AG04450 (cell line): ENCODE measurements around the gene NAP1L4. TPM values are rescaled to one million over a fixed set of nuclear protein-coding genes. Genes with fewer than 3 reads are reported as not detected.

Source experiments
- CTCF ChIA-PET: fragments of 300-600, 350-600 bp; formaldehyde crosslinking; extraction: SDS; loops from one replicate; lab custom pipeline; 2022; ENCODE audit warnings: antibody characterized with exemption, inconsistent platforms; lab: Charles Lee
- POLR2A ChIA-PET: fragments of 350-600 bp; formaldehyde crosslinking; extraction: SDS; loops from one replicate; lab custom pipeline; 2021; ENCODE audit warnings: antibody characterized with exemption, inconsistent platforms; lab: Yijun Ruan, JAX
- DNase-seq: peaks from one replicate; pipeline ENCODE4 v3.0.0-alpha.2; 2011; ENCODE audit warnings: low read depth, low spot score
- H3K27ac ChIP-seq: one replicate; pipeline ENCODE4 v1.5.1; 2012; ENCODE audit warnings: low read depth, low read length, control low read depth
- H3K27me3 ChIP-seq: one replicate; pipeline ENCODE4 v1.6.0; 2012; ENCODE audit warnings: low read length; ENCODE audit not compliant: control insufficient read depth, insufficient read depth
- H3K4me3 ChIP-seq: 2 replicates; pipeline ENCODE4 v1.5.1; 2011; ENCODE audit warnings: mild to moderate bottlenecking, low read depth, low read length, control low read depth
- H3K9me3 ChIP-seq: 2 replicates; pipeline ENCODE4 v1.5.1; 2012; ENCODE audit warnings: low read length; ENCODE audit not compliant: control insufficient read depth, insufficient read depth
- CTCF ChIP-seq: IDR thresholded peaks from 2 replicates; pipeline ENCODE4 v1.5.1; 2011; ENCODE audit warnings: low read depth, low read length, control low read depth, inconsistent platforms
- polyA plus RNA-seq: library from polyadenylated mRNA; depleted of rRNA; stranded (reverse); fragments of >200 nt; gene quantifications from 2 replicates; pipeline ENCODE4 v1.2.3, GENCODE V29; 2011

NAP1L4 gene
- polyA plus RNA-seq, 1 experiment: 107 TPM

DNA sequence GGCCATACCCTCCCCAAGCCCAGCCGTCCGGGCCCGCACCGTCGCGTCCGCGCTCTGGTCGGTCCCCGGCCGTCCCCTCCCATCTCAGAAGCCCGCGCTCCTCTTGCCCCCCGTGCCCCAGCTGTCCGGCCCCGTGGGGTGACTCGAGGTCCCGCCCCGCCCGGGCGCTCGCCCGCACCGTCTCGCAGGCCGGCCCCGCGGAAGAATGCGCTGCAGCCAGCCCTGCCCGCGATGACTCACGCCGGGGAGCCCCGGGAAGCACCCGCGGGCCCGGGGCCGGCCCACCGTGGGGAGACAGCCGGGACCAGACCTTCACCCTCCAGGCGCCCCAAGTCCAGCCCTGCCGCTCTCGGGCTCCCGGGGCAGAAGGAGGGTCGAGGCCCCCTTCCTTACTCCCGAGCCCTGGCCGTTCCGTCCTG is 62.6 kb downstream of the NAP1L4 start:
- no peaks in the 10 kb centered on the region; the same call in 1 of the 2 replicates for H3K9me3 ChIP-seq
- CTCF ChIA-PET: interaction anchor here (0.6 to 2.3 kb wide), 14 partner anchors 11 to 982 kb away, joined by 3 to 15 read pairs (median 4); no protein-coding TSS in a partner anchor
- TF ChIP-seq CTCF: no peak
- peak overlapping the region; percentile 77 for H3K4me3 ChIP-seq
- H3K27me3 ChIP-seq: no peaks in the 10 kb centered on the region
- POLR2A ChIA-PET: interaction anchor here (0.6 to 2.8 kb wide), 24 partner anchors 10 to 529 kb away, joined by 3 to 32 read pairs (median 4); partner anchors contain the start of genes CARS1, CDKN1C, NAP1L4 and TSSC4
- no peak for DNase-seq
- H3K27ac ChIP-seq: peak overlapping the region; percentile 92

GRCh38 chr11:2928605-2929530 is 63.3 kb downstream of the NAP1L4 start, which contains the start of gene PHLDA2:
TSS of gene PHLDA2 (minus strand) at chr11:2929420. CDS start at chr11:2929364, 56 bp downstream.
- Histone ChIP-seq H3K9me3 (no peaks in the 10 kb centered on the region; the same call in 1 of the 2 replicates), H3K27ac (peak within 1 kb of the TSS; percentile 92), H3K4me3 (peak within 1 kb of the TSS; percentile 77), H3K27me3 (no peaks in the 10 kb centered on the region)
- CTCF ChIA-PET: interaction anchor here (0.6 to 2.3 kb wide), 8 partner anchors 12 to 398 kb away, joined by 3 to 15 read pairs (median 4); no protein-coding TSS in a partner anchor
- DNase-seq: peak; percentile 48
- TF ChIP-seq CTCF: 0 out of 2 replicates have a peak, but pooled peaks have one; percentile 1
- POLR2A ChIA-PET: interaction anchor here (0.6 to 2.8 kb wide), 23 partner anchors 10 to 528 kb away, joined by 3 to 32 read pairs (median 4); partner anchors contain the start of genes CARS1, CDKN1C, NAP1L4 and TSSC4

DNA sequence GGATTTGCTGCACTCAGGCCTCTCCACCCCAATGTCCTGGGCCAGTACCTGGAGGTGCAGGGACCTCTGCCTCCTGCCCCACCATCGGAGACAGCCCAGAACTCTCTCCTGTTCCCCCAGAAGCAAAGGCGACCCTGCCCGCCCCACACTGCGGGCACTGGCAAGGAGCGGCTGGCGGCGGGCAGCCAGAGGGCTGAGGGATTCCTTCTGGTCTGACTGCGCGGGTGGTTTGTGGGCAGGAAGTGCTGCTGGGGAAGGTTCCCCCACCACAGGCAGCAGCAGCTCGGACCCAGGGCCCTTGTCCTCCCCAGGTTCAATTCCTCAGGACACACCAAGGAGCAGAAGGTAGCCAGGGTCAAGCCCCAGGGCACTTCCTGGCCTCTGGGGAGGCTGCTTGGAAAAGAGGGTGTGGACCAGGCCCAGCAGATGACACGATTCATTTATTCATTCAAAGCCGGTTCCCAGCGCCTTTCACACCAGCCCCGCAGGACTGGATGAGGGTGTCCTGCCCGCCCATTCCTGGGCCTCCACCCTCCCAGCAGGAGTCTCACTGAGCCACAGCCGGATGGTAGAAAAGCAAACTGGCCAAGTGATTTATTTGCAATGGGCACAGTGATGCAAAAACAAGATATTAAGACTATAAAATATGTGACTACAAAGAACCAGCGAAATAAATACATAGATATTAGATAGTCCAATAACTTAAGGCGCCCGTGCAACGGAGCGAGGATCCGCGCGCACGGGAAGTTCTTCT is 64.1 kb downstream of the NAP1L4 start:
- TF ChIP-seq CTCF: no peak
- ChIA-PET POLR2A (interaction anchor here (0.8 to 2.8 kb wide), 11 partner anchors 9 to 395 kb away, joined by 3 to 32 read pairs (median 9); partner anchors contain the start of gene CARS1), CTCF (interaction anchor here (2.3 kb wide), 1 partner anchor 395 kb away, joined by 11 read pairs; no protein-coding TSS in a partner anchor)
- no peak for DNase-seq
- Histone ChIP-seq H3K4me3 (peak overlapping the region; percentile 77), H3K27me3 (no peaks in the 10 kb centered on the region), H3K27ac (peak overlapping the region; percentile 21), H3K9me3 (no peaks in the 10 kb centered on the region; the same call in 1 of the 2 replicates)

DNA sequence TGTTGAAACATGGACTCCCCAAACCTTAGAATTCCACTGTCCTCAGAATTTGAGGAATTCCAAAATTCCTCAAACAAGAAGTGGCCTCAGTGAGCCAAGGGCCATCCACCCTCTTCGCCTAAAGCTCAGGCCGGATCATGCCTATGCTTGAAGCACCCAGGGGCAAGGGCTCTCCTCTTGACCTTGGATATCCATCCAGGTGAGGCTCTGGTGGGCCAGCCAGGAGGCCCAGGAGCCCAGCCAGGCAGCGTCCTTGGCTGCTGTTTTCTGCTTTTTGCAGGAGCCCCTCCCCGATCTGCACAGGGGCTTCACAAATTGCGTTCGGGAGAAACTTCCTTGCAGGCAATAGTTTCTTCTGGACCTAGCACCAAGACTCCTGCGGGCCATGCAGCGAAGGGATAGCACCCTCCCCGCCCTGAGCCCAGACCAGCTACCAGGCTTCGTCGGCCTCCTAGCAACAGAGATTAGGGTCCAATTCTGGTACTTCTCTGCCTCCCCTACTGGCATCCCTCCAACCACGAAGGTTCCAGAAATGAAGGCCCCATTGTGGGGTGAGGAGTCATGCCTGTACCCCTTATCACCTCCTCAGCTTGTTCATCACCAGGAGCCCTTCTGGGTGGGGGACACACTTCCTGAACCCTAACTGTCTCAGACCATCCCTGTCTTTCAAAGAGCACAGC is 64.9 kb downstream of the NAP1L4 start:
- Histone ChIP-seq H3K9me3 (no peaks in the 10 kb centered on the region; the same call in 1 of the 2 replicates), H3K27me3 (no peaks in the 10 kb centered on the region), H3K27ac (no peak overlapping the region), H3K4me3 (peak overlapping the region; percentile 77)
- DNase-seq: no peak
- ChIA-PET CTCF (no interaction called here), POLR2A (interaction anchor here (1.4 to 2.8 kb wide), 2 partner anchors 8 to 35 kb away, joined by 4 to 21 read pairs; no protein-coding TSS in a partner anchor)
- TF ChIP-seq CTCF: no peak
